HEK293T (cell line): ENCODE data around the gene DCAF5.

Experiments
- CTCF ChIA-PET: fragments of 350-600 bp; formaldehyde crosslinking; extraction: SDS; loops from one replicate; lab custom pipeline; 2021; ENCODE audit warnings: antibody characterized with exemption, inconsistent platforms; lab: Yijun Ruan, JAX
- POLR2A ChIA-PET: fragments of 350-600 bp; formaldehyde crosslinking; extraction: SDS; loops from one replicate; lab custom pipeline; 2020; ENCODE audit warnings: antibody characterized with exemption, inconsistent platforms; lab: Yijun Ruan, JAX
- DNase-seq: peaks from one replicate; pipeline ENCODE4 v3.0.0; 2012; ENCODE audit warnings: mixed read lengths; ENCODE audit errors: extremely low spot score
- ARNT ChIP-seq: fragments of 450-650 bp; IDR thresholded peaks from 2 replicates; pipeline ENCODE4 v1.6.1; 2017; ENCODE audit warnings: mild to moderate bottlenecking
- BHLHE40 ChIP-seq: fragments of 450-650 bp; IDR thresholded peaks from 2 replicates; pipeline ENCODE4 v1.6.1; 2016; ENCODE audit warnings: mild to moderate bottlenecking, moderate library complexity, borderline replicate concordance
- CTBP1 ChIP-seq: fragments of 450-650 bp; IDR thresholded peaks from 2 replicates; pipeline ENCODE4 v1.6.1; 2016; ENCODE audit warnings: borderline replicate concordance
- ELF4 ChIP-seq: fragments of 450-650 bp; IDR thresholded peaks from 2 replicates; pipeline ENCODE4 v1.6.1; 2017; ENCODE audit warnings: antibody characterized with exemption
- FOXA1 ChIP-seq: fragments of 450-650 bp; IDR thresholded peaks from 2 replicates; pipeline ENCODE4 v1.6.1; 2016; ENCODE audit warnings: mild to moderate bottlenecking
- FOXK2 ChIP-seq: fragments of 450-650 bp; IDR thresholded peaks from 2 replicates; pipeline ENCODE4 v1.6.1; 2016; ENCODE audit warnings: mild to moderate bottlenecking
- FOXM1 ChIP-seq: fragments of 450-650 bp; IDR thresholded peaks from 2 replicates; pipeline ENCODE4 v1.6.1; 2017; ENCODE audit warnings: mild to moderate bottlenecking, borderline replicate concordance
- HDGF ChIP-seq: fragments of 450-650 bp; IDR thresholded peaks from 2 replicates; pipeline ENCODE4 v1.6.1; 2017; ENCODE audit warnings: antibody characterized with exemption, borderline replicate concordance
- L3MBTL2 ChIP-seq: fragments of 450-650 bp; conservative IDR thresholded peaks from 2 replicates; pipeline ENCODE4 v1.6.1; 2016; ENCODE audit warnings: mild to moderate bottlenecking
- LEF1 ChIP-seq: fragments of 450-650 bp; IDR thresholded peaks from 2 replicates; pipeline ENCODE4 v1.6.1; 2017; ENCODE audit warnings: mild to moderate bottlenecking, borderline replicate concordance
- NFRKB ChIP-seq: fragments of 450-650 bp; IDR thresholded peaks from 2 replicates; pipeline ENCODE4 v1.6.1; 2016; ENCODE audit warnings: mild to moderate bottlenecking, moderate library complexity
- SP1 ChIP-seq: fragments of 450-650 bp; IDR thresholded peaks from 2 replicates; pipeline ENCODE4 v1.6.1; 2017
- SUZ12 ChIP-seq: fragments of 450-650 bp; IDR thresholded peaks from 2 replicates; pipeline ENCODE4 v1.6.1; 2016; ENCODE audit warnings: mild to moderate bottlenecking
- TARDBP ChIP-seq: fragments of 450-650 bp; IDR thresholded peaks from 2 replicates; pipeline ENCODE4 v1.6.1; 2016
- ZNF384 ChIP-seq: fragments of 450-650 bp; IDR thresholded peaks from 2 replicates; pipeline ENCODE4 v1.6.1; 2016
- TF ChIP-seq, protein P1 (sequence below): fragments of 450-650 bp; IDR thresholded peaks from 2 replicates; pipeline ENCODE4 v1.6.1; 2016

Gene DCAF5

DNA sequence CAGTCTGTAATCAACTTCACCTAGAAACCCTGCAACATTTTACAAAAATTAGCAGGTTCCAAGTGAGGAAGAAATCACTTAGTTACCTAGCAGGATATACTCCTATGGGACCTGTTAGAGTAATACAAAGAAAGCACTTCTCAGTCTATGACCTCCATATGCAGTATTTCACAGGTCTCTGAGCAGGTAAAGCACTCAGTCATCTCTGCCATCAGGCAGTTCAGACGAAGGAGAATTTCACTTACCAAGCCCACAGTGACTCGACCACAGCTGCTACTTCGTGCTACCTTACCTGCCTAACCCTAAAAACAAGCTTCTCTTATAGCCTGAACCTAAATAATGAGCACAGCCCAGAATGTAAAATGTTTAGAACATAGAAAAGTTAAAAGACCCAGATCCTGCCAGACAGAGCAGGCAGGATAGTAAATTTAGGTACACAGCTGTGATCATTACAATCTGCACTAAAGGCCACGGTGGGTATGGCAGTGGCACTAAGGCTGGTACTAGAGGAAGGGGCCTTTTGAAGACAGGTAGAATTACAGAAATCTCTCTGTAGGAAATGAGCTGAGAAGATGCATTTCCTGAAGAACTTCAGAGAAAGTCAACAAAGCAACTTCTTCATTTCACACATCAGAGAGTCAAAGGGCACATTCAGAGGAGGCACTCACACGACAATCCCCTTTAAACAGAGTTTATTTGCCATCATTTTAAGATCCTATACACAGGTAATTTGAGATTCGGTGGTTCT is 35.7 kb downstream of the DCAF5 start:
- POLR2A ChIA-PET: no interaction called here
- DNase-seq: no peak
- CTCF ChIA-PET: interaction anchor here (2.3 kb wide), 1 partner anchor 9 kb away, joined by 7 read pairs; no protein-coding TSS in a partner anchor
- TF ChIP-seq SUZ12 (no peak), ARNT (no peak), FOXA1 (no peak), HDGF (no peak), TARDBP (no peak), FOXM1 (no peak), BHLHE40 (no peak), NFRKB (no peak), SP1 (no peak), ZNF384 (no peak), ELF4 (no peak), LEF1 (no peak), CTBP1 (no peak), L3MBTL2 (no peak), FOXK2 (no peak)
- TF ChIP-seq, protein P1, sequence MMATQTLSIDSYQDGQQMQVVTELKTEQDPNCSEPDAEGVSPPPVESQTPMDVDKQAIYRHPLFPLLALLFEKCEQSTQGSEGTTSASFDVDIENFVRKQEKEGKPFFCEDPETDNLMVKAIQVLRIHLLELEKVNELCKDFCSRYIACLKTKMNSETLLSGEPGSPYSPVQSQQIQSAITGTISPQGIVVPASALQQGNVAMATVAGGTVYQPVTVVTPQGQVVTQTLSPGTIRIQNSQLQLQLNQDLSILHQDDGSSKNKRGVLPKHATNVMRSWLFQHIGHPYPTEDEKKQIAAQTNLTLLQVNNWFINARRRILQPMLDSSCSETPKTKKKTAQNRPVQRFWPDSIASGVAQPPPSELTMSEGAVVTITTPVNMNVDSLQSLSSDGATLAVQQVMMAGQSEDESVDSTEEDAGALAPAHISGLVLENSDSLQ: no peak

DNA sequence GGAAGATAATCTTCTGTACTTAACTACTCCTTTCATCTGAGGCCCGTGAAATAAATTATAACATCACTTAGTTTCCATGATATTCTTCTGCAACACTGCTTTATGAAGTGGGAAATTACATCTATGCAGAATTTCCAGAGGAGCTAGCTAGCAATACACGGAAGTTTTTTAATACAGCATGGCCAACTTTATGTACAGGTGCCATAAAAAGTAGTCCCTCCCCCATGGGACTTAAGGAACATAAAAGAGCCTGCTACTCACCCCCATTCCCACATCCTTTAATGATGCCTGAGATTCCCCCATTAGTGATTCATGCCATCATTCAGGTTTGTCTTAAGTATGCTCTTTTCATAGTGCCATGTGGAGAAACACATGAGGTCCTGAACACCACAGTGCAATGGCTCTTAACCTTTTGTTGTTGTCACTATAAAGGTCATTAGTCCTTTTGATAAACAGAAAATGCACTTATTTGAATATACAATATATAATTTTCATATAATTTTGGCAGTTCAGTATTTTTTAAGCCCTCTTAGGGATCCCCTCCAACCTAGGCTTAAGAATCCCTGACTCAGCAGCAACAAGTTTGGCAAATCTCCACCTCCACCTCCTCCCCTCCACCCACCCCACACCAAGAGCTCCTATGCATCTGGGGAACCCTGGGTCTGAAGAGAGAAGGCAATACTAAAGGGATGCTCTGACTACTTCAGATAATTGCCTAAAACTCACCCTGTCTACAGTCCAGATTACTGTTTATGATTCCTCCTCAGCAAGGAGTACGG is 37.3 kb downstream of the DCAF5 start:
- DNase-seq: no peak
- TF ChIP-seq CTBP1: no peak
- TF ChIP-seq ARNT: no peak
- no peak for TF ChIP-seq SUZ12
- TF ChIP-seq HDGF: no peak
- TF ChIP-seq SP1: no peak
- TF ChIP-seq NFRKB: no peak
- no peak for TF ChIP-seq FOXM1
- no peak for TF ChIP-seq ELF4
- TF ChIP-seq, protein P1: no peak
- TF ChIP-seq FOXK2: no peak
- no peak for TF ChIP-seq LEF1
- no peak for TF ChIP-seq BHLHE40
- TF ChIP-seq FOXA1: no peak
- ChIA-PET CTCF (no interaction called here), POLR2A (no interaction called here)

DNA sequence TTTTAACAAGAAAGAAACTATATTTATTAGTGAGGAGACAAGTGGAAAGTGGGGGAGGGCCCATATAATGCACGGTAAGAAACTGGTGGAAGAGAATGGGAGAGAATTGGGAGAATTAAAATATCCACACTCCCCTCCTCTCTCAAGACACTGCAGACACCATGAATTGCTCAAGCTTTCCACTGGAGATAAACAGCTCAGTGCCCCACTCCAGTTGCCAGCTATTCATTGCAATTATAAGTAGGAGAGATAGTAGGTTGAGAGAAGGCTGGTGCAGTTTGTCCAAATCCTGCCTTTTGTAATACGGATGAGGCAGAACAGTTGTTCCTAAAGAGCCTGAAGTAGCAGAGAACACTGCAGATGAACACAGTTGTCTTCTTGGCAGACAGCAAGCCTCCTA is 38.2 kb downstream of the DCAF5 start:
- no peak for DNase-seq
- CTCF ChIA-PET: no interaction called here
- TF ChIP-seq FOXM1 (no peak), ARNT (no peak)
- POLR2A ChIA-PET: no interaction called here

DNA sequence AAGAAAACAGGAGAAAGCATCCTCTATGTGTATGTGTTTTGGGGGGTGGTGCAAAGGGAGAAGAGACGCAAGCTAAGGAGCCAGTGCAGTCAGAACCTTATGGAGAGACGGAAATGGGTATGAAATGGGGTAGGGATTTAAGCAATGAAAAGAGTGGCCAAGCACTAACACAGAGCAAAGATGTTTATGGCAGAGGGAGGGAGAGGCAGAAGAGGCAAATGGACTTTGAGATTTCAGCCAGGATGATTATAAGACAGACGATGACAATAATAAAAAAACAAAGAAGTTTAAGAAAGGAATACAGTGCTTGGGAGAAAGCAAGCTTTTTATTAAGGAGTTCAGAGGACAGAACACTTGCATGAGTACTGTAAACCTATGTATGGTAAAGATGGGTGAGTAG is 44.6 kb downstream of the DCAF5 start:
- TF ChIP-seq SUZ12 (no peak), FOXK2 (no peak), FOXA1 (no peak), CTBP1 (no peak), SP1 (no peak), ARNT (no peak), HDGF (no peak), ELF4 (no peak)
- POLR2A ChIA-PET: no interaction called here
- no peak for DNase-seq
- CTCF ChIA-PET: interaction anchor here (0.6 to 1.8 kb wide), 3 partner anchors 9 to 21 kb away, joined by 3 to 7 read pairs (median 4); no protein-coding TSS in a partner anchor

DNA sequence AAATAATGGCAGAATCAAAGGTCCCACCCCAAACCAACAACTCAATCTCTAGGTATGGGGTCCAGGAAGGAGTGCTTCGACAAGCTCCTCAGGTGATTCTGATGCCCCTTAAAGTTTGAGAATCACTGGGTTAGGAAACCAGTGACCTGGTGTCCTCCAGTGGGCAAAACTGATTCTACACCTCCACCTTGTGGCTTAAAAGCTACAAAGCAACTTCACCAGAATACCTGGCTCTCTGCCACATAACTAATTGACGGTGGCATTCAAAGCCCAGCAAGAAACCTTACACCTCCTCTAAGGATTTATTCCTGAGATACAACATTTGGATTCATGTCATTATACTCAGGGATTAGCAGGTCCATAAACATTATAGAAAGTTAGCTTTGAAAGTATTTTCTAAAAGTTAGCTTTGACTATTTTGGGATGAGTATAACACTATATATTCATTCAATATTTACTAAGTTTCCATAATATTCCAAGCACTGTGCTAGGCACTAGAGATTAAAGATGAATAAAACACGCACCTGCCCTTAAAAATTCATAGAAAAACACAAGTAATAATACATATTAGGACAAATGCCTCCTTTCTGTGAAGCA is 45.4 kb downstream of the DCAF5 start:
- POLR2A ChIA-PET: no interaction called here
- TF ChIP-seq L3MBTL2: no peak
- TF ChIP-seq, protein P1: no peak
- TF ChIP-seq FOXK2: no peak
- no peak for TF ChIP-seq SP1
- TF ChIP-seq LEF1: no peak
- no peak for TF ChIP-seq TARDBP
- no peak for TF ChIP-seq NFRKB
- peak; percentile 66 for DNase-seq
- CTCF ChIA-PET: interaction anchor here (0.6 to 1.8 kb wide), 9 partner anchors 10 to 805 kb away, joined by 3 to 14 read pairs (median 5); no protein-coding TSS in a partner anchor

DNA sequence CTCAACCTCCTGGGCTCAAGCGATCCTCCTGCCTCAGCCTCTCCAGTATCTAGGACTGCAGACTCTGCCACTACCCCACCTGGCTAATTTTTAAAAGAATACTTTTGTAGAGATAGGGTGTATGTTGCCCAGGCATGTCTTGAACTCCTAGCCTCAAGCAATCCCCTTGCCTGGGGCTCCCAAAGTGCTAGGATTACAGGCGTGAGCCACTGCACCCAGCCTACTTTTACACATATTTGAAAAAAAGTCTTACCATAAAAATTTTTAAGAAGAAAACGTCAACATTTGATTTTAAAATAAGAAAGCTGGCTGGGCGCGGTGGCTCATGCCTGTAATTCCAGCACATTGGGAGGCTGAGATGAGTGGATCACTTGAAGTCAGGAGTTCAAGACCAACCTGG is 46.5 kb downstream of the DCAF5 start:
- POLR2A ChIA-PET: no interaction called here
- CTCF ChIA-PET: interaction anchor here (0.5 to 1.6 kb wide), 6 partner anchors 23 to 243 kb away, joined by 3 to 14 read pairs (median 6); no protein-coding TSS in a partner anchor
- DNase-seq: no peak
- TF ChIP-seq ARNT (no peak), ELF4 (no peak), HDGF (no peak), L3MBTL2 (no peak), FOXK2 (no peak), ZNF384 (no peak), FOXM1 (no peak)
